ENCODE measurements around the gene ZNF738. TPM values are rescaled to one million over a fixed set of nuclear protein-coding genes. Genes with fewer than 3 reads are reported as not detected.
A peak's percentile ranks its signal among the peaks of the same experiment; 100 is the strongest.
"Not testable (repeated sequence)": the region's sequence is repeated elsewhere in the genome, so short reads cannot be mapped to it uniquely, and the experiment has no call there.

ZNF738 gene
- total RNA-seq, result 40.8 to 45.0 TPM (median 42.5 TPM) in 3 replicates

- Mint-ChIP-seq H3K4me1 (peaks cover 7% of the 10 kb centered on the region), H3K27me3 (ENCODE audit: low read depth) (no peaks in the 10 kb centered on the region), H3K9me3 (peaks cover 4% of the 10 kb centered on the region), H3K36me3 (peaks cover 18% of the 10 kb centered on the region), H3K27ac (peak within 1 kb of the TSS; percentile 100), H3K4me3 (peak within 1 kb of the TSS; percentile 100)
- DNase-seq (ENCODE audit: low spot score in 2 of 2, unreplicated experiment in 2 of 2), result peak; percentile 80 to 88
- TF ChIP-seq CTCF (IDR thresholded peaks at IDR 0.05; ENCODE audit: unreplicated experiment), result no peak
Observed at GRCh38 chr19:21358768-21359451, at the start of gene ZNF738. ZNF738 (plus strand) TSS chr19:21359000; CDS start chr19:21359141, 141 bp downstream.

DNA sequence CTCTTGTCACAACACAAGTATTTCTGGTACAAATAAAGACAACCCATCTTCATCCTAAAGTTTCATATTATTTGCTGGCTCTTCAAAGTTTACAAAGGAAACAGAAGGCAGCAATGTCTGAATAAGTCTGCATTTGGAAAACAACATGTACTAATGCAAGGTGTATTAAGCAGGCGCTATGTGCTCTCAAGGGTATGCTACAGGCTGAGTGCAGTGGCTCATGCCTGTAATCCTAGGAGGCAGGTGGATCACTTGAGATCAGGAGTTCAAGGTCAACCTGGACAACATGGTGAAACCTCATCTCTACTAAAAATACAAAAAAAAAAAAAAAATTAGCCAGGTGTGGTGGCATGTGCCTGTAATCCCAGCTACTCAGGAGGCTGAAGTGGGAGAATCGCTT is 46.0 kb upstream of the ZNF738 start:
- not testable (repeated sequence) for DNase-seq (ENCODE audit: low spot score in 2 of 2, unreplicated experiment in 2 of 2); H3K4me1 Mint-ChIP-seq; H3K27ac Mint-ChIP-seq; H3K9me3 Mint-ChIP-seq; H3K27me3 Mint-ChIP-seq (ENCODE audit: low read depth); H3K4me3 Mint-ChIP-seq
- peaks cover 14% of the 10 kb centered on the region for H3K36me3 Mint-ChIP-seq

DNA sequence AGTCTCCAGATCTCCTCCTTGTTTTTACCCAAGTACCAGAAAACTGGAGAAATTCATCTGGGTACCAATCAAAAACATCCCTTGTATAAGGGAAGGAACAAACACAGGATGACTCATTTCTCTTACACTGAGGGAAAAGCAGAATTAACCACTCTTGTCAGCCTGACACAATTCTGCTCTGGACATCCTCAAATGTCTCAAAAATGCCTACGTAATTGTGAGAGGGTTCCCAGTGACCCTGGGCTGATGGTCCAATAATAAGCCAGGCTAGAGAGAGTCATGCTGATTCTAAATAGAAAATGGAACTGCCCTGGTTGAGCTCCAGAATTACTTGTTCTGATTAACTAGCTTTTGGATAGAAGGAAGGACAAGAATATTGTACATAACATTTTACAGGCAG is 44.1 kb upstream of the ZNF738 start:
- Mint-ChIP-seq H3K27ac (no peak overlapping the region), H3K4me3 (no peak overlapping the region), H3K4me1 (peaks cover 7% of the 10 kb centered on the region), H3K9me3 (no peaks in the 10 kb centered on the region), H3K36me3 (peaks cover 7% of the 10 kb centered on the region), H3K27me3 (ENCODE audit: low read depth) (no peaks in the 10 kb centered on the region)
- no peak for DNase-seq (ENCODE audit: low spot score in 2 of 2, unreplicated experiment in 2 of 2)
- TF ChIP-seq CTCF (IDR thresholded peaks at IDR 0.05; ENCODE audit: unreplicated experiment), result no peak

DNA sequence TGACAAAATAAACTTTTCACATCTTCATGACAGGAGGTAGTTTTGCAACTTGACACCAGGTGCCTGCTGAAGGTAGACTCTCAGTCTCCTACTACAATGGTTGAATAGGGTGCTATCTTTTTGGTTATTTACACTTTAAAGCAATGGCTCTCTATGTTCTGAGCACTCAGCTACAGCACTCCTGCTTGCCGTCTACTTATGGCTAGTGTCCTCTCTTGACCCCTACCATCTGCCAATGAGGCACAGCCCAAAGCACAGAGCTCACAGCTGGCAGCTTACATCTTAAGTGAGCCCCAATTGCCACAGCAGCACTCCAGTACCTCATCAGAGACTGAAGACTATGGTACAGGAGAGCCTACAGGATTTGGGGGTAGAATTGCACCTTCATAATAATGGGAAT is 41.0 kb upstream of the ZNF738 start:
- no peak overlapping the region for H3K27ac Mint-ChIP-seq
- no peak for TF ChIP-seq CTCF (IDR thresholded peaks at IDR 0.05; ENCODE audit: unreplicated experiment)
- no peak for DNase-seq (ENCODE audit: low spot score in 2 of 2, unreplicated experiment in 2 of 2)
- H3K36me3 Mint-ChIP-seq, result peaks cover 5% of the 10 kb centered on the region
- peaks cover 7% of the 10 kb centered on the region for H3K4me1 Mint-ChIP-seq
- H3K9me3 Mint-ChIP-seq, result no peaks in the 10 kb centered on the region
- H3K27me3 Mint-ChIP-seq (ENCODE audit: low read depth), result no peaks in the 10 kb centered on the region
- no peak overlapping the region for H3K4me3 Mint-ChIP-seq

- Mint-ChIP-seq H3K27ac (peak overlapping the region; percentile 59), H3K36me3 (peaks cover 19% of the 10 kb centered on the region), H3K27me3 (ENCODE audit: low read depth) (no peaks in the 10 kb centered on the region), H3K9me3 (peaks cover 11% of the 10 kb centered on the region), H3K4me3 (no peak overlapping the region), H3K4me1 (peaks cover 12% of the 10 kb centered on the region)
- TF ChIP-seq CTCF (IDR thresholded peaks at IDR 0.05; ENCODE audit: unreplicated experiment), result no peak
- DNase-seq (ENCODE audit: low spot score in 2 of 2, unreplicated experiment in 2 of 2), result no peak
Observed at GRCh38 chr19:21321134-21321533, 37.7 kb upstream of the ZNF738 start.

DNA sequence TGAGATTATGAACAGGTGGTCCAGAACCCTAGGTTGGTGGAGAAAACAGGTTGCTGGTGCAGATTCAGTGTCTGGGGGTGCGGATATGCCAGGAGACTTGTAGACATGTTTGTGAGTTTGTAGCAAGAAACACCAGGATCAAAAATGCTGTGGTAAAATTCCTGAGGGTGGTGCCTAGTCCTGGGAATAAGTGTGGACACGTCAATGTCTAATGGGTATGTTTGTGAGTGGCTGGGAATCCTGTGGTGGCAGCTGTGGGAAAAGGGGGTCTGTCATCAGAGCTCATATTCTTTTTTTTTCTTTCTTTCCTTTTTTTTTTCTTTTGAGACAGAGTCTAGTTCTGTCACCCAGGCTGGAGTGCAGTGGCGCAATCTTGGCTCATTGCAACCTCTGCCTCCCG is 36.8 kb upstream of the ZNF738 start:
- no peak for TF ChIP-seq CTCF (IDR thresholded peaks at IDR 0.05; ENCODE audit: unreplicated experiment)
- Mint-ChIP-seq H3K36me3 (peaks cover 24% of the 10 kb centered on the region), H3K27me3 (ENCODE audit: low read depth) (no peaks in the 10 kb centered on the region), H3K27ac (peak overlapping the region; percentile 55), H3K9me3 (peaks cover 14% of the 10 kb centered on the region), H3K4me3 (no peak overlapping the region), H3K4me1 (peaks cover 14% of the 10 kb centered on the region)
- no peak for DNase-seq (ENCODE audit: low spot score in 2 of 2, unreplicated experiment in 2 of 2)

All from mesothelial cell of epicardium (in vitro differentiated cells).